ENCODE results near the gene HNMT. TPM values are rescaled to one million over a fixed set of nuclear protein-coding genes. Genes with fewer than 3 reads are reported as not detected.
"Not testable (repeated sequence)": the region's sequence is repeated elsewhere in the genome, so short reads cannot be mapped to it uniquely, and the experiment has no call there.

The HNMT gene
- total and polyA plus RNA-seq, 2 experiments from 2014 or later: 4.7 to 5.6 TPM

DNA sequence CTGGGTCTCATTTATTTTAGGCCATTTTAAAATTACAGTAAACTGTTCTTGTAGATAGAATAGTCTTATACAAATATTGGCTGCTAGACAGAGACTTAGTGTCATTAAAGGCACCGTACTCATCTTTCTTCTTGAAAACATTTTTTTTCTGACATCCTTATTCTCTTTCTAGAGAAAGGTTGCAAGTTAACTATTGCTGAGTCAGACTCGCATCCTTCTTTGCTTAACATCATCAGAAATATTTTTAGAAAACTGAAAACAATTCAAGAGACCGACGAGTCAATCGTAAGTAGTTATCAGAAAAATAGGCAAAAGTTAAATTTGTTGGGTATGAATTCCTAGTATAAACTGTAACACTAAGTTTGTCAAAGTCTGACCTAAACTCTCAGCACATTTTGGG, 72.2 kb downstream of the HNMT start:
- no peaks in the 10 kb centered on the region for H3K9me3 ChIP-seq (ENCODE audit: low read depth)
- H3K4me1 ChIP-seq (ENCODE audit: low read depth): no peaks in the 10 kb centered on the region
- H3K27ac ChIP-seq: no peak overlapping the region
- H3K4me3 ChIP-seq: no peak overlapping the region
- no peaks in the 10 kb centered on the region for H3K36me3 ChIP-seq
- DNase-seq (ENCODE audit: low read depth in 1 of 2, low spot score in 1 of 2): no peak
- H3K27me3 ChIP-seq: no peaks in the 10 kb centered on the region
- TF ChIP-seq, protein P1, sequence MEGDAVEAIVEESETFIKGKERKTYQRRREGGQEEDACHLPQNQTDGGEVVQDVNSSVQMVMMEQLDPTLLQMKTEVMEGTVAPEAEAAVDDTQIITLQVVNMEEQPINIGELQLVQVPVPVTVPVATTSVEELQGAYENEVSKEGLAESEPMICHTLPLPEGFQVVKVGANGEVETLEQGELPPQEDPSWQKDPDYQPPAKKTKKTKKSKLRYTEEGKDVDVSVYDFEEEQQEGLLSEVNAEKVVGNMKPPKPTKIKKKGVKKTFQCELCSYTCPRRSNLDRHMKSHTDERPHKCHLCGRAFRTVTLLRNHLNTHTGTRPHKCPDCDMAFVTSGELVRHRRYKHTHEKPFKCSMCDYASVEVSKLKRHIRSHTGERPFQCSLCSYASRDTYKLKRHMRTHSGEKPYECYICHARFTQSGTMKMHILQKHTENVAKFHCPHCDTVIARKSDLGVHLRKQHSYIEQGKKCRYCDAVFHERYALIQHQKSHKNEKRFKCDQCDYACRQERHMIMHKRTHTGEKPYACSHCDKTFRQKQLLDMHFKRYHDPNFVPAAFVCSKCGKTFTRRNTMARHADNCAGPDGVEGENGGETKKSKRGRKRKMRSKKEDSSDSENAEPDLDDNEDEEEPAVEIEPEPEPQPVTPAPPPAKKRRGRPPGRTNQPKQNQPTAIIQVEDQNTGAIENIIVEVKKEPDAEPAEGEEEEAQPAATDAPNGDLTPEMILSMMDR (IDR thresholded peaks at IDR 0.05; ENCODE audit: low read depth, low read length): no peak

DNA sequence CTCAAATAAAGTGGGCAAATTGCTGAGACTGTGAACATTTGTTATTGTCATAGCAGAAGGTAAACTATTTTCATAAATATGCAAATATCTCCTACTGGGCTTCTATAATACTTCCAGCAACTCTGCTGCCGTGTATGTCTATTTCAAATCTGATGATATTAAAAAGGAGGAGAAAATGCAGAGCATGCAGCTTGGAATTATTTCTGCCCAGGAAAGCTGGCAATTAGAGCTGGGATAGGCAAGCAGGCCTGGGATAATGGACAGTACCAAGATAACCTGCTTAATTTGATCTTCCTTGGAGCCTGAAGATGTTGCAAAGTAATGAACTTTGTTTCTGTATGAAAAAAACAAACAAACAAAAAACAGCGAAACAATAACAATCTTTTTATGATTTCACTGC, 72.8 kb downstream of the HNMT start:
- Histone ChIP-seq H3K27me3 (no peaks in the 10 kb centered on the region), H3K36me3 (no peaks in the 10 kb centered on the region), H3K9me3 (ENCODE audit: low read depth) (no peaks in the 10 kb centered on the region), H3K4me1 (ENCODE audit: low read depth) (no peaks in the 10 kb centered on the region), H3K27ac (no peak overlapping the region), H3K4me3 (no peak overlapping the region)
- TF ChIP-seq, protein P1 (IDR thresholded peaks at IDR 0.05; ENCODE audit: low read depth, low read length): no peak
- DNase-seq (ENCODE audit: low read depth in 1 of 2, low spot score in 1 of 2): no peak

DNA sequence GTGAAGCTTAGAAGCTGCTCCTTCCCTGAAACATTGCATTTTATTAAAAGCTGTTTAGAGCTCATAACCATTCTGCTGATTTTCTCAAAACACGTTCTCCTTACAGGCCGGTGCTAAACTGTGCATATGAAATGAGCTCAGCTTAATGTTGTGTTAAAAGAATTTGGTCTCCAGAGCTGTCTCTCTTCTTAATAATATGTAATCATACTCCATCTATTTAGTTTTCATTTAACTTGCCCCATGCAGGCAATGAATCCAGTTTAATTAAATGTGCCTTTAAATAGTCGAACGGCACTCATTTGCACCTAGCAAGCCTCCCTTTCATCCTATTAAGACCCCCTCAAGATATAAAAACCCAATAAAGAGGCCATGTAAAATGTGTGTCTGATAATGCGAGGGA, 76.3 kb downstream of the HNMT start:
- DNase-seq (ENCODE audit: low read depth in 1 of 2, low spot score in 1 of 2): no peak
- TF ChIP-seq, protein P1 (IDR thresholded peaks at IDR 0.05; ENCODE audit: low read depth, low read length): no peak
- H3K36me3 ChIP-seq: no peaks in the 10 kb centered on the region
- no peak overlapping the region for H3K27ac ChIP-seq
- no peak overlapping the region for H3K4me3 ChIP-seq
- no peaks in the 10 kb centered on the region for H3K9me3 ChIP-seq (ENCODE audit: low read depth)
- no peaks in the 10 kb centered on the region for H3K4me1 ChIP-seq (ENCODE audit: low read depth)
- no peaks in the 10 kb centered on the region for H3K27me3 ChIP-seq

DNA sequence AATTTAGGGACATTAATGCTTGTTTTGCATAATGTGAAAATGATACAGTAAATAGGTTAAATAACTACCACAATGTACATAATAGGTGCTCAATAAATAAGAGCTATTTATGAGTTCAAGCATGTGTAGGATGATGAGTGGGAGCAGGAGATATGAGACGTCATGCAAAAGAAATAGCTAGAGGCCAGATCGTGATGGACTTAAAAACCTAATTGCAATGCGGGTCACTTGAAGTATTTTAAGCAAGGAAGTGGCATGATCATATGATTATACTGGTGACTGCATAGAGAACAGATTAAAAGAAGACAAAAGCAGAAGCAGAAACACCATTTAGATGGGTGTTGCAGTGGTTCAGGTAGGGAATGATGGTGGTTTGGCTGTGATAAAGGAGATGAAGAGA, 78.0 kb downstream of the HNMT start:
- Histone ChIP-seq H3K4me3 (no peak overlapping the region), H3K4me1 (ENCODE audit: low read depth) (no peaks in the 10 kb centered on the region), H3K9me3 (ENCODE audit: low read depth) (no peaks in the 10 kb centered on the region), H3K27me3 (no peaks in the 10 kb centered on the region), H3K27ac (no peak overlapping the region), H3K36me3 (no peaks in the 10 kb centered on the region)
- TF ChIP-seq, protein P1 (IDR thresholded peaks at IDR 0.05; ENCODE audit: low read depth, low read length): no peak
- DNase-seq (ENCODE audit: low read depth in 1 of 2, low spot score in 1 of 2): no peak

DNA sequence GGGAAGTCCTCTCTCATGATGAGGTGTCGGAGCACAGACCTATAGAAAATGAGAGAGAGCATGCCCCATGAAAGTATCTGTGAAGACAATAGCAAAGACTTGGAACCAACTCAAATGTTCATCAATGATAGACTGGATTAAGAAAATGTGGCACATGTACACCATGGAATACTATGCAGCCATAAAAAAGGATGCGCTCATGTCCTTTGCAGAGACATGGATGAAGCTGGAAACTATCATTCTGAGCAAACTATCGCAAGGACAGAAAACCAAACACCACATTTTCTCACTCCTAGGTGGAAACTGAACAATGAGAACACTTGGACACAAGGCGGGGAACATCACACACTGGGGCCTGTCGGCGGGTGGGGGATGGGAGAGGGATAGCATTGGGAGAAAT, 79.3 kb downstream of the HNMT start:
- not testable (repeated sequence) for H3K4me3 ChIP-seq; DNase-seq (ENCODE audit: low read depth in 1 of 2, low spot score in 1 of 2); H3K9me3 ChIP-seq (ENCODE audit: low read depth); H3K4me1 ChIP-seq (ENCODE audit: low read depth); H3K27me3 ChIP-seq; H3K27ac ChIP-seq; H3K36me3 ChIP-seq

DNA sequence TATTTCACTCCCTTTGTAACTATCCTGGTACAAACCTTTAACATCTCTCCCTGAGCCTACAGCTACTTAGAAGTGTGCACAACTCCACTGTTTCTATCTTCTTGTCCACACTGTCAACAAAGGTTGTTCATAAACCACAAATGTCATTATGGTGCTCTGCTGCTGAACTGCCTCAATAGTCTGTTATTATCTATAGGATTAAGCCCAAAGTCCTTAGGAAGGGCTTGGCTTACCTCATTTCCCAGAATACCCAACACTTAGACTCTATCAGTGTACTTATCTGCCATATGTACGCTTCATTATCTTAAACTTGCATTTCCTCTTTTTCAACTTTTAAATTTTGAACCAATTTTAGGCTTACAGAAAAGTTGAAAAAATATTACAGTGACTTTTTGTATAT, 94.2 kb downstream of the HNMT start:
- TF ChIP-seq, protein P1 (IDR thresholded peaks at IDR 0.05; ENCODE audit: low read depth, low read length): no peak
- Histone ChIP-seq H3K4me1 (ENCODE audit: low read depth) (no peaks in the 10 kb centered on the region), H3K27me3 (no peaks in the 10 kb centered on the region), H3K36me3 (no peaks in the 10 kb centered on the region), H3K27ac (no peak overlapping the region), H3K4me3 (no peak overlapping the region), H3K9me3 (ENCODE audit: low read depth) (no peaks in the 10 kb centered on the region)
- no peak for DNase-seq (ENCODE audit: low read depth in 1 of 2, low spot score in 1 of 2)

Measured in cardiac muscle cell (in vitro differentiated cells and primary cell).